A549 (cell line): ENCODE measurements around the gene MAP2K6. TPM values are rescaled to one million over a fixed set of nuclear protein-coding genes. Genes with fewer than 3 reads are reported as not detected.

ENCODE experiments used
- ATAC-seq, 2 experiments: fragments of 200-7000 bp in 1 of 2; fragments of >200 bp in 1 of 2; cut with Nextera tagmentation in 1 of 2; cut with Tn5 transposase in 1 of 2; 3 replicates each; pipeline versions ENCODE4 v1.8.0 to v1.9.1; 2018 to 2020; ENCODE audit warnings: mild to moderate bottlenecking in 1 of 2, moderate library complexity in 1 of 2
- CTCF ChIA-PET: fragments of 300-600 bp; sonication (Branson Sonifier 250); formaldehyde crosslinking; extraction: SDS; loops from one replicate; lab custom pipeline; 2021; ENCODE audit warnings: antibody characterized with exemption, inconsistent platforms; lab: Yijun Ruan, JAX
- POLR2A ChIA-PET: fragments of 350-600 bp; formaldehyde crosslinking; extraction: SDS; loops from one replicate; lab custom pipeline; 2021; ENCODE audit warnings: antibody characterized with exemption, inconsistent platforms; lab: Yijun Ruan, JAX
- DNase-seq, 2 experiments: peaks; one replicate each; pipeline versions ENCODE4 v3.0.0 to v3.0.0-alpha.2; 2011 to 2016; ENCODE audit warnings: low read depth in 1 of 2, low spot score in 1 of 2
- FAIRE-seq: peaks from 2 replicates; lab custom pipeline; 2011; peaks lifted over from hg19 to GRCh38; lab: Jason Lieb, UNC
- H3K27ac ChIP-seq, 2 experiments: fragments of >200 bp; sonication (Bioruptor Twin); formaldehyde crosslinking; 3 replicates each; pipeline ENCODE4 v1.5.1; 2016 to 2017
- H3K4me1 ChIP-seq: fragments of >200 bp; sonication (Bioruptor Twin); formaldehyde crosslinking; 3 replicates; pipeline ENCODE4 v1.6.1; 2016
- H3K4me2 ChIP-seq: fragments of >200 bp; sonication (Bioruptor Twin); formaldehyde crosslinking; 3 replicates; pipeline ENCODE4 v1.6.1; 2016
- H3K4me3 ChIP-seq: fragments of >200 bp; sonication (Bioruptor Twin); formaldehyde crosslinking; 3 replicates; pipeline ENCODE4 v1.5.1; 2016
- H3K9me3 ChIP-seq: fragments of >200 bp; sonication (Bioruptor Twin); formaldehyde crosslinking; 3 replicates; pipeline ENCODE4 v1.6.1; 2016
- ATOH8 ChIP-seq: fragments of 250-450 bp; sonication (Bioruptor Pico); IDR thresholded peaks from 2 replicates; pipeline ENCODE4 v1.5.0; 2020; ENCODE audit warnings: low read depth, mild to moderate bottlenecking, moderate library complexity
- BHLHE40 ChIP-seq: IDR thresholded peaks from 2 replicates; pipeline ENCODE4 v1.6.1; 2012; ENCODE audit warnings: low read depth, low read length, inconsistent platforms
- CBX8 ChIP-seq: fragments of 200-600 bp; sonication (generic); IDR thresholded peaks from 2 replicates; pipeline ENCODE4 v1.6.1; 2016
- CEBPB ChIP-seq, 2 experiments: fragments of >200 bp in 1 of 2; sonication (Bioruptor Twin) in 1 of 2; formaldehyde crosslinking in 1 of 2; IDR thresholded peaks; 2 replicates each; pipeline ENCODE4 v1.6.1; 2012 to 2016
- CHD2 ChIP-seq: fragments of 150-350 bp; IDR thresholded peaks from 2 replicates; pipeline ENCODE4 v1.6.1; 2014; ENCODE audit warnings: low read length; ENCODE audit not compliant: partially characterized antibody
- CTCF ChIP-seq: fragments of >200 bp; sonication (Bioruptor Twin); formaldehyde crosslinking; IDR thresholded peaks from 3 replicates; pipeline ENCODE4 v1.5.1; 2016
- E2F6 ChIP-seq: IDR thresholded peaks from 2 replicates; pipeline ENCODE4 v1.6.1; 2012; ENCODE audit warnings: low read depth, borderline replicate concordance
- EHF ChIP-seq: fragments of 250-450 bp; sonication (Bioruptor Pico); IDR thresholded peaks from 2 replicates; pipeline ENCODE4 v1.5.0; 2020; ENCODE audit warnings: mild to moderate bottlenecking
- ELK1 ChIP-seq: fragments of 150-350 bp; IDR thresholded peaks from 2 replicates; pipeline ENCODE4 v1.6.1; 2014; ENCODE audit warnings: low read depth, mild to moderate bottlenecking, low read length
- FOSB ChIP-seq: fragments of 250-450 bp; sonication (Bioruptor Pico); IDR thresholded peaks from 2 replicates; pipeline ENCODE4 v1.5.0; 2020; ENCODE audit warnings: mild to moderate bottlenecking, moderate library complexity
- FOSL2 ChIP-seq, 2 experiments: fragments of 450-650 bp in 1 of 2; fragments of >200 bp in 1 of 2; sonication (Bioruptor Twin) in 1 of 2; formaldehyde crosslinking; IDR thresholded peaks; 2 replicates each; pipeline versions ENCODE4 v1.5.0 to v1.6.1; 2016 to 2020; ENCODE audit warnings: mild to moderate bottlenecking in 1 of 2, moderate library complexity in 1 of 2
- GATA3 ChIP-seq: IDR thresholded peaks from 2 replicates; pipeline ENCODE4 v1.6.1; 2012; ENCODE audit warnings: borderline replicate concordance
- HDAC2 ChIP-seq: fragments of 200-600 bp; sonication (generic); IDR thresholded peaks from 2 replicates; pipeline ENCODE4 v1.6.1; 2016
- HEYL ChIP-seq: fragments of 250-450 bp; sonication (Bioruptor Pico); IDR thresholded peaks from 2 replicates; pipeline ENCODE4 v1.8.0; 2021; ENCODE audit warnings: mild to moderate bottlenecking, moderate library complexity
- HOXA7 ChIP-seq: fragments of 250-450 bp; sonication (Bioruptor Pico); IDR thresholded peaks from 2 replicates; pipeline ENCODE4 v1.5.0; 2020; ENCODE audit warnings: mild to moderate bottlenecking, moderate library complexity
- HOXB5 ChIP-seq: fragments of 250-450 bp; sonication (Bioruptor Pico); IDR thresholded peaks from 2 replicates; pipeline ENCODE4 v1.5.0; 2020; ENCODE audit warnings: mild to moderate bottlenecking, moderate library complexity
- KDM5A ChIP-seq: fragments of 200-600 bp; sonication (generic); IDR thresholded peaks from 2 replicates; pipeline ENCODE4 v1.6.1; 2016; ENCODE audit warnings: antibody characterized with exemption, mild to moderate bottlenecking
- MAFK ChIP-seq: fragments of 450-650 bp; IDR thresholded peaks from 2 replicates; pipeline ENCODE4 v1.6.1; 2014; ENCODE audit not compliant: partially characterized antibody
- NFE2L2 ChIP-seq: fragments of 150-350 bp; conservative IDR thresholded peaks from 2 replicates; pipeline ENCODE4 v1.6.1; 2014; ENCODE audit warnings: low read length
- NPAS2 ChIP-seq: fragments of 250-450 bp; sonication (Bioruptor Pico); IDR thresholded peaks from 2 replicates; pipeline ENCODE4 v1.8.0; 2022; ENCODE audit warnings: mild to moderate bottlenecking, moderate library complexity, borderline replicate concordance
- RAD21 ChIP-seq, 2 experiments: fragments of >200 bp in 1 of 2; sonication (Bioruptor Twin) in 1 of 2; formaldehyde crosslinking in 1 of 2; IDR thresholded peaks in 1 of 2; conservative IDR thresholded peaks in 1 of 2; 2 replicates in 1 of 2; 3 replicates in 1 of 2; pipeline ENCODE4 v1.6.1; 2012 to 2018; ENCODE audit warnings: inconsistent platforms in 1 of 2
- RARB ChIP-seq: fragments of 250-450 bp; sonication (Bioruptor Pico); IDR thresholded peaks from 2 replicates; pipeline ENCODE4 v1.8.0; 2021; ENCODE audit warnings: mild to moderate bottlenecking, moderate library complexity
- RCOR1 ChIP-seq: fragments of 150-350 bp; IDR thresholded peaks from 2 replicates; pipeline ENCODE4 v1.6.1; 2014; ENCODE audit warnings: antibody characterized with exemption, low read length, low read depth
- RFX5 ChIP-seq: fragments of 450-650 bp; IDR thresholded peaks from 2 replicates; pipeline ENCODE4 v1.7.1; 2014; ENCODE audit warnings: antibody characterized with exemption, mild to moderate bottlenecking, moderate library complexity
- RNF2 ChIP-seq: fragments of 200-600 bp; sonication (generic); IDR thresholded peaks from 2 replicates; pipeline ENCODE4 v1.6.1; 2016; ENCODE audit warnings: low read depth, mild to moderate bottlenecking, antibody characterized with exemption, moderate library complexity, borderline replicate concordance
- SMC3 ChIP-seq: fragments of >200 bp; sonication (Bioruptor Twin); formaldehyde crosslinking; IDR thresholded peaks from 3 replicates; pipeline ENCODE4 v1.6.1; 2018; ENCODE audit warnings: inconsistent platforms
- TP53 ChIP-seq: fragments of 250-450 bp; sonication (Bioruptor Pico); IDR thresholded peaks from 2 replicates; pipeline ENCODE4 v1.5.0; 2021; ENCODE audit warnings: mild to moderate bottlenecking, moderate library complexity
- ZFP36 ChIP-seq: fragments of 450-650 bp; IDR thresholded peaks from 2 replicates; pipeline ENCODE4 v1.6.1; 2014; ENCODE audit warnings: borderline replicate concordance; ENCODE audit not compliant: partially characterized antibody
- ZNF302 ChIP-seq: fragments of 250-450 bp; sonication (Bioruptor Pico); IDR thresholded peaks from 2 replicates; pipeline ENCODE4 v1.9.0; 2021; ENCODE audit warnings: inconsistent platforms, mild to moderate bottlenecking, moderate library complexity
- WGBS: methylation state at CpG from one replicate; pipeline ENCODE4 v1.1.6; 2017; ENCODE audit errors: missing lambda C conversion rate; 5-methylcytosine and 5-hydroxymethylcytosine counted together
- polyA plus RNA-seq, 4 experiments: library from polyadenylated mRNA; depleted of rRNA in 3 of 4; stranded (reverse); fragments of >200 nt; fragmentation: RNase III in 1 of 4; extraction: RNeasy Plus Mini Kit Qiagen cat#74134 plus additional on column Dnase treatment in 1 of 4; gene quantifications; 2 replicates in 3 of 4; 3 replicates in 1 of 4; pipeline ENCODE4 v1.2.3, GENCODE V29; 2011 to 2017
- TF ChIP-seq, protein P1 (sequence below): fragments of >200 bp; sonication (Bioruptor Twin); formaldehyde crosslinking; IDR thresholded peaks from 2 replicates; pipeline ENCODE4 v1.6.1; 2016
- TF ChIP-seq, protein P2 (sequence below): IDR thresholded peaks from 2 replicates; pipeline ENCODE4 v1.6.1; 2012

The MAP2K6 gene
- polyA plus RNA-seq, 2 of the 4 experiments (the other 2 are of a cell fraction) = 20.2 to 20.7 TPM

DNA sequence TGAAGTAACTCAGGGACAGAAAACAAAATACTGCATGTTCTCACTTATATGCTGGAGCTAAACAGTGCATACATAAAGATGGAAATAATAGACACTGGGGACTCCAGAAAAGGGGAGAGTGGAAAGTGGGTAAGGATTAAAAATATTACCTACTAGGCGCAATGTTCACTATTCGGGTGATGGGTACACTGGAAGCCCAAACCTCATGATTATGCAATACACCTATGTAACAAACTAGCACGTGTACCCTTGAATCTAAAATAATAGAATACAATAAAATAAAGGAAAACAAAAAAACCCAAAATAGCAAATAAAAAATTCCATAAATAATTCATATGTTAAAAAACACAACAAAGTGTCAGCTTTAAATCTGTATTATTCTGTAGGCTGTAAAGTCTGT is 56.9 kb downstream of the MAP2K6 start:
- H3K4me1 ChIP-seq = peaks cover 45% of the 10 kb centered on the region
- TF ChIP-seq EHF (CRISPR knock-in tag) (no peak), RCOR1 (no peak), CEBPB (IDR thresholded peaks at IDR 0.05) (peak; percentile 57; a peak in 2 of 4 replicates), ATOH8 (CRISPR knock-in tag) (no peak), RARB (no peak), ZNF302 (CRISPR knock-in tag) (no peak)
- FAIRE-seq = no peak
- H3K9me3 ChIP-seq = no peaks in the 10 kb centered on the region
- ChIA-PET CTCF (interaction anchor here (0.5 to 1.0 kb wide), 2 partner anchors 41 to 51 kb away, joined by 3 to 5 read pairs; no protein-coding TSS in a partner anchor), POLR2A (interaction anchor here (0.6 kb wide), 1 partner anchor 69 kb away, joined by 3 read pairs; no protein-coding TSS in a partner anchor)
- no peak for DNase-seq
- H3K27ac ChIP-seq = no peak overlapping the region
- 88% methylated on average over 3 of the region's 3 CpGs for WGBS
- no peak overlapping the region for H3K4me3 ChIP-seq
- no peak for ATAC-seq
- H3K4me2 ChIP-seq = no peak overlapping the region

DNA sequence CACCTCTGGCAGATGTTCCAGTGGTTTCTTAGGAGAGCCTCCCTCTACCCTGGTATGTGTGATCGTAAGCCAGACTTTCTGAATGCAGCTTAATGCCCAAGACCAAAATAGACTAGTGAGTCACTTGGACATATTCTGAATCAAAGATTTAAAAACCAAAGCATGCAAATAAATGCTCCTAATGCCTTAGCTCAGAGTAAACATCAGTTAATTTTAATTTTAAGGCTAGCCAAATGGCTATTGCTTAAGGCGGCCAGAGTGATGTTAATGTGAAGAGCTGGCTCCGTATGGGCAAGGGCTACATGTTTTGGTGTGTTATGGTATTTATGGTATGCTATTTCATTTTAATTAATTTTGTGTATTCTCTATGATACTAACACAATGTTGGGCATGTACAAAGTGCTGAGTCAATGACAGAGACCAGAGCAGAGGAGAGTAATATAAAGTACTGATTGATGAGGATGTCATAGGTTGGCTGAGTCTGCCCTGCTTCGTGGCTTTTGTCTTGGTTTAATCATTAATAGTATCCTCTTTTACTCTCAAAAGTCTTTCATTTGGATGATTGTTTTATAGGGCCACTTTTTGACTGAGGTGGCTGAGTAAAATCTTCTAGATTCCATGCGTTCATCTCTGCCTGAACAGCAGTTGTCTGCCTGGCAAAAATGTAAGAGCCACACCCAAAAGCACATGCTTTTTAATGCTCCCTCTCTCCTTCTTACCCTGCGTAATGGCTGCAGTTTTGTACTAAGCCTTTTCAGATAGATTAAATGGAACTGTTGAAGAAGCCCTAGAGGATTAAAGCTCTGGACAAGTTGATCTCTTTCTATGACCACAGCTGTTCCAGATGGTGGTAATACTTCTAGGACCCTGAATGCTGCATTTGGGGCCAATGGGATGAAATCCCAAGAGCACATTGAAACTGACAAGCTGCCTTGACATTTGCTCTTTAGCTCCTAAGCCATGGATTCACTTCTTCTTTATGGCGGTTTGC is 59.6 kb downstream of the MAP2K6 start:
- Histone ChIP-seq H3K4me2 (peak overlapping the region; percentile 58), H3K4me1 (peaks cover 22% of the 10 kb centered on the region), H3K9me3 (no peaks in the 10 kb centered on the region), H3K4me3 (no peak overlapping the region), H3K27ac (peak overlapping the region; percentile 51 to 84)
- DNase-seq = peak in 1 of 2 experiments; percentile 54
- POLR2A ChIA-PET = interaction anchor here (1.2 to 1.5 kb wide), 2 partner anchors 13 to 59 kb away, joined by 3 read pairs; partner anchors contain the start of gene MAP2K6
- ATAC-seq = peak; percentile 87 to 90
- FAIRE-seq = peak; percentile 86
- CTCF ChIA-PET = interaction anchor here (1.0 to 1.3 kb wide), 3 partner anchors 28 to 59 kb away, joined by 3 to 4 read pairs (median 3); partner anchors contain the start of gene MAP2K6
- 38% methylated on average over 7 of the region's 7 CpGs for WGBS
- TF ChIP-seq CTCF (no peak), ELK1 (no peak), HDAC2 (no peak), FOSL2 (IDR thresholded peaks at IDR 0.05) (no peak), FOSL2 (CRISPR knock-in tag; IDR thresholded peaks at IDR 0.05) (peak; percentile 33; the same call in 1 of the 2 replicates), HEYL (CRISPR knock-in tag) (no peak), GATA3 (no peak; the same call in 1 of the 2 replicates), BHLHE40 (no peak), MAFK (peak; percentile 87), NFE2L2 (0 out of 2 replicates have a peak, but pooled peaks have one; percentile 4), E2F6 (peak; percentile 55; the same call in 1 of the 2 replicates), RAD21 (conservative IDR thresholded peaks at IDR 0.05 in 1 of 2, IDR thresholded peaks at IDR 0.05 in 1 of 2) (no peak), CEBPB (IDR thresholded peaks at IDR 0.05) (no peak), KDM5A (no peak), HOXB5 (no peak), RFX5 (no peak), RNF2 (no peak), SMC3 (no peak), ZNF302 (CRISPR knock-in tag) (peak; percentile 69; the same call in 1 of the 2 replicates), CHD2 (no peak), FOSB (no peak), CBX8 (no peak), NPAS2 (CRISPR knock-in tag) (no peak), EHF (CRISPR knock-in tag) (no peak), RARB (no peak), ZFP36 (no peak), TP53 (CRISPR knock-in tag) (no peak), HOXA7 (CRISPR knock-in tag) (no peak)
- TF ChIP-seq, protein P1, sequence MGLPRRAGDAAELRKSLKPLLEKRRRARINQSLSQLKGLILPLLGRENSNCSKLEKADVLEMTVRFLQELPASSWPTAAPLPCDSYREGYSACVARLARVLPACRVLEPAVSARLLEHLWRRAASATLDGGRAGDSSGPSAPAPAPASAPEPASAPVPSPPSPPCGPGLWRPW = no peak
- TF ChIP-seq, protein P2, sequence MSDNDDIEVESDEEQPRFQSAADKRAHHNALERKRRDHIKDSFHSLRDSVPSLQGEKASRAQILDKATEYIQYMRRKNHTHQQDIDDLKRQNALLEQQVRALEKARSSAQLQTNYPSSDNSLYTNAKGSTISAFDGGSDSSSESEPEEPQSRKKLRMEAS = peak; percentile 86
